ENCODE results near the gene LRG1.

LRG1 gene

GRCh38 chr19:4491446-4491845 is 48.4 kb downstream of the LRG1 start:
- no peak for DNase-seq

- no peak for DNase-seq
These were observed 51.3 kb downstream of the LRG1 start for GRCh38 chr19:4488496-4488895.

- no peak for DNase-seq
These were observed 52.3 kb downstream of the LRG1 start for GRCh38 chr19:4487572-4487971.
